Endodermal cell (in vitro differentiated cells): ENCODE results near the gene FRS2. TPM values are rescaled to one million over a fixed set of nuclear protein-coding genes. Genes with fewer than 3 reads are reported as not detected.

Source experiments
- DNase-seq: peaks from one replicate; pipeline ENCODE4 v3.0.0-alpha.2; 2017
- H3K27ac ChIP-seq: 2 replicates; pipeline ENCODE4 v1.5.1; 2013; ENCODE audit warnings: mild to moderate bottlenecking, low read depth, low read length, moderate library complexity
- H3K27me3 ChIP-seq: 2 replicates; pipeline ENCODE4 v1.6.1; 2013; ENCODE audit warnings: mild to moderate bottlenecking, low read length, moderate library complexity; ENCODE audit not compliant: insufficient read depth, control insufficient read depth, poor library complexity, severe bottlenecking
- H3K36me3 ChIP-seq: 2 replicates; pipeline ENCODE4 v1.7.0; 2013; ENCODE audit warnings: mild to moderate bottlenecking, low read length, moderate library complexity; ENCODE audit not compliant: control insufficient read depth, insufficient read depth
- H3K4me1 ChIP-seq: one replicate; pipeline ENCODE4 v1.7.0; 2013; ENCODE audit warnings: low read length; ENCODE audit not compliant: control insufficient read depth, insufficient read depth
- H3K4me3 ChIP-seq: 2 replicates; pipeline ENCODE4 v1.5.1; 2013; ENCODE audit warnings: mild to moderate bottlenecking, low read length, moderate library complexity
- H3K9ac ChIP-seq: 2 replicates; pipeline ENCODE4 v1.6.1; 2013; ENCODE audit warnings: mild to moderate bottlenecking, low read length, moderate library complexity; ENCODE audit not compliant: poor library complexity, severe bottlenecking; ENCODE audit errors: extremely low read depth
- H3K9me3 ChIP-seq: 2 replicates; pipeline ENCODE4 v1.6.1; 2013; ENCODE audit warnings: mild to moderate bottlenecking, low read length, moderate library complexity; ENCODE audit not compliant: control insufficient read depth
- H3K27ac Mint-ChIP-seq: 2 replicates; pipeline ENCODE4 v1.8.0; 2020; ENCODE audit warnings: mixed read lengths
- H3K27me3 Mint-ChIP-seq: 2 replicates; pipeline ENCODE4 v1.8.0; 2021; ENCODE audit warnings: mild to moderate bottlenecking, mixed read lengths; ENCODE audit not compliant: insufficient read depth
- H3K36me3 Mint-ChIP-seq: 2 replicates; pipeline ENCODE4 v1.8.0; 2020; ENCODE audit warnings: low read depth, mixed read lengths
- H3K4me1 Mint-ChIP-seq: 2 replicates; pipeline ENCODE4 v1.8.0; 2020; ENCODE audit warnings: mixed read lengths
- H3K4me3 Mint-ChIP-seq: 2 replicates; pipeline ENCODE4 v1.8.0; 2020; ENCODE audit warnings: mild to moderate bottlenecking, moderate library complexity, mixed read lengths
- H3K9me3 Mint-ChIP-seq: 2 replicates; pipeline ENCODE4 v1.8.0; 2020; ENCODE audit warnings: mild to moderate bottlenecking, mixed read lengths
- CTCF ChIP-seq: fragments of 200-600 bp; sonication (generic); conservative IDR thresholded peaks from 2 replicates; pipeline ENCODE4 v1.5.0; 2021; ENCODE audit warnings: antibody characterized with exemption, mild to moderate bottlenecking
- WGBS, 2 experiments: methylation state at CpG; one replicate each; pipeline versions ENCODE4 v1.1.5 to v1.1.7; 2013; ENCODE audit warnings: missing lambda C conversion rate in 2 of 2, mixed read lengths in 1 of 2; ENCODE audit not compliant: insufficient coverage in 1 of 2, insufficient read length in 1 of 2; 5-methylcytosine and 5-hydroxymethylcytosine counted together
- total RNA-seq, 2 donors: library from RNA; stranded (reverse); fragmentation: NEBNext Ultra II Directional in 1 of 2; extraction: Animal tissue kit (Norgen Biotek cat#: 25700) in 1 of 2; gene quantifications; 2 replicates in 1 of 2; 3 replicates in 1 of 2; pipeline ENCODE4 v1.2.1, GENCODE V29; 2021

FRS2 gene
- total RNA-seq, 2 donors from 2014 or later: 63.1 to 65.8 TPM

GRCh38 chr12:69457433-69457832 is 12.8 kb upstream of the FRS2 start:
- Histone ChIP-seq H3K27me3 (no peaks in the 10 kb centered on the region), H3K9me3 (no peaks in the 10 kb centered on the region), H3K9ac (no peak overlapping the region), H3K36me3 (no peaks in the 10 kb centered on the region), H3K4me3 (no peak overlapping the region), H3K4me1 (peaks cover 3% of the 10 kb centered on the region), H3K27ac (no peak overlapping the region)
- no peak for DNase-seq
- WGBS, 2 experiments: 72% methylated on average over 3 of the region's 3 CpGs; no CpG with 5 or more reads in 1 of the 2 experiments
- Mint-ChIP-seq H3K36me3 (no peaks in the 10 kb centered on the region), H3K4me3 (no peak overlapping the region), H3K27ac (no peak overlapping the region), H3K4me1 (peaks cover 10% of the 10 kb centered on the region), H3K9me3 (no peaks in the 10 kb centered on the region), H3K27me3 (no peaks in the 10 kb centered on the region)
- no peak for TF ChIP-seq CTCF

GRCh38 chr12:69459477-69459876 is 10.7 kb upstream of the FRS2 start:
- Histone ChIP-seq H3K9ac (no peak overlapping the region), H3K4me3 (no peak overlapping the region), H3K36me3 (no peaks in the 10 kb centered on the region), H3K27ac (no peak overlapping the region), H3K9me3 (no peaks in the 10 kb centered on the region), H3K4me1 (no peaks in the 10 kb centered on the region), H3K27me3 (no peaks in the 10 kb centered on the region)
- no peaks in the 10 kb centered on the region for H3K9me3 Mint-ChIP-seq
- no peak for DNase-seq
- no peak overlapping the region for H3K4me3 Mint-ChIP-seq
- no peak overlapping the region for H3K27ac Mint-ChIP-seq
- no peak for TF ChIP-seq CTCF
- H3K36me3 Mint-ChIP-seq: no peaks in the 10 kb centered on the region
- peaks cover 2% of the 10 kb centered on the region for H3K4me1 Mint-ChIP-seq
- WGBS, 2 experiments: 96% methylated on average over 3 of the region's 3 CpGs
- no peaks in the 10 kb centered on the region for H3K27me3 Mint-ChIP-seq

- Histone ChIP-seq H3K27me3 (no peaks in the 10 kb centered on the region), H3K36me3 (no peaks in the 10 kb centered on the region), H3K4me1 (peaks cover 2% of the 10 kb centered on the region), H3K9me3 (no peaks in the 10 kb centered on the region), H3K9ac (no peak overlapping the region), H3K4me3 (no peak overlapping the region), H3K27ac (no peak overlapping the region)
- no peak for TF ChIP-seq CTCF
- Mint-ChIP-seq H3K36me3 (no peaks in the 10 kb centered on the region), H3K4me1 (peaks cover 24% of the 10 kb centered on the region), H3K27ac (no peak overlapping the region), H3K27me3 (no peaks in the 10 kb centered on the region), H3K9me3 (no peaks in the 10 kb centered on the region), H3K4me3 (no peak overlapping the region)
- DNase-seq: no peak
- WGBS, 2 experiments: 87 to 91% methylated on average over 1 of the region's 1 CpG
These were observed 5.8 kb upstream of the FRS2 start for GRCh38 chr12:69464428-69464827.
